ENCODE data around the gene CD4.
"Not testable (repeated sequence)": the region's sequence is repeated elsewhere in the genome, so short reads cannot be mapped to it uniquely, and the experiment has no call there.

CD4 gene

DNA sequence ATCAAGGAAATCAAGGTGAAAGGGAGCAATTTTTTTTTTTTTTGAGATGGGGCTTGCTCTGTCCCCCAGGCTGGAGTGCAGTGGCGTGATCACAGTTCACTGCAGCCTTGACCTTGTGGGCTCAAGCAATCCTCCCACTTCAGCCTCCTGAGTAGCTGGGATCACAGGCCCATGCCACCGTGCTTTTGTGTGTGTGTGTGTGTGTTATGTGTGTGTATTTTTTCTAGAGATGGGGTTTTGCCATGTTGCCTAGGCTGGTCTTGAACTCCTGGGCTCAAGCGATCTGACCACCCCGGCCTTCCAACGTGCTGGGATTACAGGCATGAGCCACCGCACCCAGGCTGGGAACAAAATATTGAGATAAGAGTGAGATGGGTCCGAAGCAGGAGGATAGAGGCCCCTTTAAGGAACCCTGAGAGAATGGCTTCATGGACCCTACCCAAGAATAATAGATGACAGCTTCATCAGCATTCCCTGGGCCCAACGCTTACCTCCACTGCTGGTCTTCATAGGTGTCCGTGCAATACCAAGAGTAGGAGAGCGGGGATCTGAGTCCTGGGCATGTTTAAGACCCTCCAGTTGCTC is 60.7 kb downstream of the CD4 start:
- DNase-seq = no peak

DNA sequence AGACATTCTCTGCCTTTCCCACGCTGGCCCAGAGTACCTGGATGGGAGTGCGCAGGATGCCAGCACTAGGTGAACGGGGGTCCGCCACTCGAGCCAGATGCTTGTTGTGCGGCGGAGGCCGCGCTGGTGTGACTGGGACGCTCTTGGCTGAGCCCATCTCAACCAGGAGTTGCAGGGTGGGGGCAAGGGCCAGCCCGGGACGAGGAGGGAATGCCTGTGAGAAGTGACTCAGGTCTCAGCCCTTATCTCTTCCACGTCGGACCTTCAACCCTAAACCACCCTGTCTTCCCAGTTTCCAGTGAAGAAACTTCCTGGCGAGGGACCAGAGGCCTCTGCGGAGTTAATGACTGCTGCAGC is 61.4 kb downstream of the CD4 start:
- no peak for DNase-seq

DNA sequence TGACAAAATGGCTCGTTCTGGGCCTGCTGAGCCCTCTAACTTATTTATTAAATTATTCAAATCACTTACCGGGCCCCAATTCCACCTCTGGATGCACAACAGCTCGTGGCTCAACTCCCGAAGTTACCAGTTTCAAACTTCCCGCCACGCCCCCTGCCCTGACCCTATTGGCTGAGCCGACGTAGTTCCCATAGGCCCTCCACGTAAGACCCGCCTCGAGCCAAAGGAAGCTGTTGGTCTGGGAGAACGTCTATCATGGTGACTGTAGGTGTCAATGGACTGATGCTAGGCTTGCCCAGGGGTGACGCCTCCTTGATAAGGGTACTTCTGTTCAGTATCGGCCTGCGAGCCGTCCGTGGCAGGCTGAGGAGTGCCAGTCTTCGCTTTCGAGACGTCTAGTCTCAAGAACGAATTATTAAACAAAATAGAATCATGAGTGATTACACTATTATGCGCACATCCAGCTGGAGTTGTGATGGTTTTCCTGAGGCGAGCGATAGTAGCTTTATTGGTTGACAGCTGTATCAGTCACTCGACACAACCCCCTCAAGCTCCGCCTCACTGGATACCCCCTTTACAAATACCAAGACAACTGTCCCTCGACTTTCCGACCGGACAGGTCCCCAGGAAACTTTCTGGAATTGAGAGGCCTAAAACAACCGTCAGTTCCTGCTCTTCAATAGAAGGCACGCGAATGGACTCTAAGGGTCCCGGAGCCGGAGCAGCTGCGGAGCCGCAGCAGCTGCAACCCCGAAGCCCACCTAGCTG is 62.0 kb downstream of the CD4 start, which contains the start of gene CDCA3:
Gene CDCA3, minus strand, starts transcription at position 134 of the 768 bp plus-strand sequence. CDS start 334 bp downstream, outside the sequence.
- peak; percentile 100 for DNase-seq

DNA sequence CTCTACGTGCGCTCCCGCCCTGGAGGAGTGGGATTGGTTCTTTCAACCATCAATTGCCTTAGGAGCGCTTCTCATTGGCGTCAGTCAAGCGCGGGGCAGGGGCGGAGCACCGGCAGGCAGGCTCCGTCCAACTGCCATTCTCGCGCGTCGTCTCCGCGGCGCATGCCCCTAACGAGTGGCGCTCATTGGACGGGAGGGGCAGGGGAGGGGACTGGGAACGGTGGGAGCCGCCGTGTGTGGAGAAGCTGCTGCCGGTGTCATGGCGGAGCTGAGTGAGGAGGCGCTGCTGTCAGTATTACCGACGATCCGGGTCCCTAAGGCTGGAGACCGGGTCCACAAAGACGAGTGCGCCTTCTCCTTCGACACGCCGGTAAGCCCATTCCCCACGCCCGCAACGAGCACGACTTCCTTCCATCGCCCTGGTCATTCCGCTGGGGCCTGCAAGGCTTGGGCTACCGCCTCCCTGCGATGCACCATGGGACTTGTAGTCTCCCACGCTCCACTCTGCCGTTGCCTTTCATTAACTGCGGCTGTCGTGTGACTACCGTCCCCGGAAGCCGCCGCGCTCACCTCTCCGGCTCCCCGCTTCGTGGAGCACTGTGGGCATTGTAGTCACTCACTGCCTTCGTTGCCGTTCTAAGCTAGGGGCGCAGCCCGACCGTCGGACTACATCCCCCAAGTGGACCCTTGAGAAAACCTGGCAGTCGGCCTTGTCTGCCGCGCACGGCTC is 62.8 kb downstream of the CD4 start, which contains the start of gene USP5:
Gene USP5, plus strand, starts transcription at position 230 of the 730 bp plus-strand sequence. Its CDS starts 30 bp downstream, at position 260.
- peak; percentile 100 for DNase-seq

DNA sequence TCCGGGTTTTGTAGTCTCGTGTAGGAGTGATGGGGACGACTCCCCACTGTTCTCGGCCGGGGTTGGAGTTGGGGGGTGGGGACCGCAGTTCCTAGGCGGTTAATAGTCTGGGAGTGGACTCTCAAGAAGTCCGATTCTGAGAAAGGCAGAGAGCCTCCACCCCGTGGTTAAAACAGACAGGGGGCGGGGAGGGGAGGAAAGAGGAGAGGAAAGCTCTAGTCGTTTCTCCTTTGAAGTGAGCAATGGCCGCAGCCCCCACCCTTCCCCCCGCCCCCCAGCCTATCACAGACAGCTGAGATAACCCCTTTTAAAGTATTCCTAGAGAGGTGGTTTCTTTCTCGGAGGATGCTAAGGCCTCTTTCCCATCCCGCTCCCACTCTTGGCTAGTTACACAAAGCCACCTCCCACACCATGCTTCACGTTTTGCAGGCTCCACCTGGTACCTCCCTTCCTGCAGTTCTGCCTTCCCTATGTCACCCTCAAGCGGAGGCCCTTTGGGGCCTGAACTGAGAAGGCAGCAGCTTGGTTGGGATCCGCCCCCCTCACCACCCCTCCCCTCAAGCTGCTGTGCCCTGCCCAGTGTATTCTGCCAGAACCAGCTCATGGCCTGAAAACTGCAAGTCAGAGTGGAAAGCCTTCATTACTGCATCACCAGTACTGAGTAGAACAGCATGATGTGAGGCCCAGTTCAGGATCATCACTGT is 63.5 kb downstream of the CD4 start:
- peak; percentile 100 for DNase-seq

DNA sequence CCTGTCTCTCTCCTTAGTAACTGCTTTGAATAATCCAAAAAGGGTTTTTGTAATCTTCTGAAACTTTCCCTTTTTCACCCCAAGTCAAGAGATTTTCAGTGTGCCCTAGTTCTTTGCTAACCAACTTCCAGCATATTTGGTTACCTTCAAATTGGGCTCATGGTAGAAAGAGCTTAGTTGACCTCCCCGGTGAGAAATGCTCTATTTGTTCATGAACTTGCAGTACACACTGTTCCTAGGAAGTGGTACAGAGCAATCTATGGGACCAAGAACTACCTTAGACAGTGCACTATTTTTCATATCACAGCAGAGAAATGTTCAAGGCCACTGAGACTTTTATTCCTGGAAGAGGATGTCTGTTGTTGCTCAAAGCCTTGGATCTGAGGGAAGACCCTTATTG is 64.3 kb downstream of the CD4 start:
- DNase-seq = no peak

DNA sequence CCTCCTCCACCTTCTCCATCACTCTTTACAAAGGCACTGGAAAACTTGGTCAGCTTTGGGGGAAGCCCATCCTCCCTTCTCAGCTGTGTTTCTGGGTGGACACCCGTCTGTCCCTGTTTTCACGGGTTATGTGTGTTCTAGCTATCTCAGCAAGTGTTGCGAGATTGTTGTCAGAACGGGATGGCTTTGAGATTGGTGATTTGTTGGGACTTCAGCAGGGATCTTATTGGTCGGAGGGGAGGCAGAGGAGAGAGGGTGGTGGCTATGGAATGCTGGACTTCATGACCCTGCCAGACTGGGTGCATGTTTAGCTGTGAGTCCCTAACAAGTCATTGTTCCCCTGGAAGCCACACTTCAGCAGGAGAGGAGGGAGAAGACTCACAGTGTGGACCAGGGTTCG is 64.7 kb downstream of the CD4 start:
- no peak for DNase-seq

DNA sequence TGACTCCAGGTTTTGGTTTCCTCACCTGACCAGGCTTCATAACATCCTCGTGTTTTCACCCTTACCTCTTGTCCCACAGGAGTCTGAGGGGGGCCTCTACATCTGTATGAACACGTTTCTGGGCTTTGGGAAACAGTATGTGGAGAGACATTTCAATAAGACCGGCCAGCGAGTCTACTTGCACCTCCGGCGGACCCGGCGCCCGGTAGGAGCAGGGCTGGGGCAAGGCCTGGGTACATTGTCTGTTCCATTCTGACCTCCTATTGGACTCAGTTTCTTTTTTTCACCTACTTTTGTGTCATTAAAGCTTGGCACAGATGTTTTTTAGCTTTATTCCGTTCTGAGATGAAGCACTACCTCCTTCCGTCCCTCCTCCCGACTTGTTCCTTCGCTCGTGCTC is 66.0 kb downstream of the CD4 start:
- DNase-seq = no peak

DNA sequence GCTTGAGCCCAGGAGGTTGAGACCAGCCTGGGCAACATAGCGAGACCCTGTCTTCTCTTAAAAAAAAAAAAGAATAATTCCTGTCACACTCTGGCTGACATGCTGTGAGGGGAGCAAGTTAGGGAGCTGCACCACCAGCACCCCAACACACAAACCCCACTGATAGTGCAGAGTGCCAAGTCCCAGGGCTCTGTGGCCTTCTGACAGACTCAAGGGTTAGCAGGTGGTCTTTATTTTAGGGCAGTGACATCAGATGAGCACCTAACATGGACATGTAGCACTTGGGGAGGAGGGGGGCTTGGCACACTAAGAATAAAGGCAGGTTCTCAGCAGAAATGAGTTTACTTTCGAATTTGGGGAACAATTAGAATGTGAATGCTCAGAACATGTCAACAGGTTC is 69.5 kb downstream of the CD4 start:
- DNase-seq = no peak

DNA sequence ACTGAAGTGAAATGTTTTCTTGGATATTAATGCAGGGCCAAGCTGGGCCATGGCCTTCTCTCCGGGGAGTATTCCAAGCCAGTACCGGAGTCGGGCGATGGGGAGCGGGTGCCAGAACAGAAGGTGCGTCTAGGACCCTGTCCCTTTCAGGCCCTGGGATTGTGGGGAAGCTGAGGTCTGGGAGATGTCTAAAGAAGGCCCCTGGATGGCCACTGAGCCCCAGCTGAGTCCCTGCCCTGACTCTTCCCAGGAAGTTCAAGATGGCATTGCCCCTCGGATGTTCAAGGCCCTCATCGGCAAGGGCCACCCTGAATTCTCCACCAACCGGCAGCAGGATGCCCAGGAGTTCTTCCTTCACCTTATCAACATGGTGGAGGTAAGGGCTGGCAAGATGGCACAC is 70.8 kb downstream of the CD4 start:
- DNase-seq = no peak

DNA sequence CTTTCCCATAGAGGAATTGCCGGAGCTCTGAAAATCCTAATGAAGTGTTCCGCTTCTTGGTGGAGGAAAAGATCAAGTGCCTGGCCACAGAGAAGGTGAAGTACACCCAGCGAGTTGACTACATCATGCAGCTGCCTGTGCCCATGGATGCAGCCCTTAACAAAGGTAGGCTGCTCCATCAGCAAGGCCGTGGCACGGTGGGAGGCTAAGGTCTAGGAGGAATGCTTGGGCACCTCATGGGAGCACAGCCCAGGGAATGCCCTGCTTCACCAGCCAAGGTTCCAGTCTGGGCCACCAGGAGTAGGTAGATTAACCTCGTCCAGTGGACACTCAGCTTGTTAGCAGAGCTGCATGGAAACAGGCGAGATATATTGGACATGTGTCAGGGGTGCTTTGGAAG is 71.6 kb downstream of the CD4 start:
- no peak for DNase-seq

DNA sequence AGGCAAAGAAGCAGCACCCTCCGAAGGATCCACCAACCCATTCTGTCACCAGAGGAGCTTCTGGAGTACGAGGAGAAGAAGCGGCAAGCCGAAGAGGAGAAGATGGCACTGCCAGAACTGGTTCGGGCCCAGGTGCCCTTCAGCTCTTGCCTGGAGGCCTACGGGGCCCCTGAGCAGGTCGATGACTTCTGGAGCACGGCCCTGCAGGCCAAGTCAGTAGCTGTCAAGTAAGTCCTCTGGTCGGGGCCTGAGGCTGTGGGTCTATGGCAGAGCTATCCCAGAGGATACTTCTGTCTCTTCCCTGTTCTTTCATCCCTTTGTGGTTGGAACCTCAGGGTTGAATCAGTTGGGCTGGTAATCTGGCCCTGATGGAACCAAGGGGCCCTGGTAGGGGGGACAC is 72.1 kb downstream of the CD4 start:
- DNase-seq = no peak

DNA sequence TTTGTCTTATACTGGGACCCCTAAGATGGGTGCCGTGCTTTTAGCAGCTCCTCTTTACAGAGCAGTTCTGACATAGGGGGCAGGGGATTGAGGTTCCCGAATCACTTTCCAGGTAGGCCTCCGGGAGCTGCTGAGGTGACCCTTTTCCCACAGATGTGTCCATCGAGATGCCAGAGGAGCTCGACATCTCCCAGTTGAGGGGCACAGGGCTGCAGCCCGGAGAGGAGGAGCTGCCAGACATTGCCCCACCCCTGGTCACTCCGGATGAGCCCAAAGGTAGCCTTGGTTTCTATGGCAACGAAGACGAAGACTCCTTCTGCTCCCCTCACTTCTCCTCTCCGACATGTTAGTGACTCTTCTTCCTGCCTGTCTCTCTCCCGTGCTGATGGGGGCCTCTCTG is 73.7 kb downstream of the CD4 start:
- DNase-seq = no peak

DNA sequence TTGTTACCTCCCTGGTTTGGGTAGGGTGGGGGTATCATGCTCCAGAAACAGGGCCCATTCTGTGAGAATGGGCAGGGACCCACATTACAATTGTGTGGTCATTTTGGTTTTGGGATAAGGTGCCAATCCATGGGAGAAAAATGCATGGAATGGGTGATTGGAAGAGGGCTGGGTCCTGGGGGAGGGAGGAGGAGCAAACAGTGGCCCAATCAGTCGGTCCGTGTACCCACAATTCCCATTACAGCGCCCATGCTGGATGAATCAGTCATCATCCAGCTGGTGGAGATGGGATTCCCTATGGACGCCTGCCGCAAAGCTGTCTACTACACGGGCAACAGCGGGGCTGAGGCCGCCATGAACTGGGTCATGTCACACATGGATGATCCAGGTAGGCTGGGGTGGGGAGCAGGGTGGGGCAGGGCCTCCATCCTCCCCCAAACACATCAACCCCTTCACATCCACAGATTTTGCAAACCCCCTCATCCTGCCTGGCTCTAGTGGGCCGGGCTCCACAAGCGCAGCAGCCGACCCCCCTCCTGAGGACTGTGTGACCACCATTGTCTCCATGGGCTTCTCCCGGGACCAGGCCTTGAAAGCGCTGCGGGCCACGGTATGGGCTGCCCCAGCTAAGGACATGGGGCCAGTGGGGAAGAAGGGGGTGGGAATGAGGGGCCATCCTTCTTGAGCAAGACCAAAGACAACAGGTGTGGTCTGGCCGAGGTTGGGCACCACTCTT is 74.4 kb downstream of the CD4 start:
- DNase-seq = no peak

DNA sequence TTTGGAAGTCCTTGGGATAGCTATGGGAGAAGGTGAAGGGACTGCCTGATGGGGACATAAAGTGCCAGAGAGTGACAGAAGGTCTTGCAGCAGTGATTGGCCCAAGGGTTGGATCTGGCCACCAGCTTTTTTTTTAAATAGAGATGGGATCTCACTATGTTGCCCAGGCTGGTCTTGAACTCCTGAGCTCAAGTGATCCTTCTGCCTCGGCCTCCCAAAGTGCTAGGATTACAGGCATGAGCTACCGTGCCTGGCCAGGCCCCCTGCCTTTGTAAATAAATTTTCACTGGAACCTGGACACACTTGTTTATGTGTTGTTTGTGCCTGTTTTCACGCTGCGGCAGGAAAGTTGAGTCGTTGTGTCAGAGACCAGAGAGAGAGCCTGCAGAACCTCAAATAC is 76.0 kb downstream of the CD4 start:
- not testable (repeated sequence) for DNase-seq

DNA sequence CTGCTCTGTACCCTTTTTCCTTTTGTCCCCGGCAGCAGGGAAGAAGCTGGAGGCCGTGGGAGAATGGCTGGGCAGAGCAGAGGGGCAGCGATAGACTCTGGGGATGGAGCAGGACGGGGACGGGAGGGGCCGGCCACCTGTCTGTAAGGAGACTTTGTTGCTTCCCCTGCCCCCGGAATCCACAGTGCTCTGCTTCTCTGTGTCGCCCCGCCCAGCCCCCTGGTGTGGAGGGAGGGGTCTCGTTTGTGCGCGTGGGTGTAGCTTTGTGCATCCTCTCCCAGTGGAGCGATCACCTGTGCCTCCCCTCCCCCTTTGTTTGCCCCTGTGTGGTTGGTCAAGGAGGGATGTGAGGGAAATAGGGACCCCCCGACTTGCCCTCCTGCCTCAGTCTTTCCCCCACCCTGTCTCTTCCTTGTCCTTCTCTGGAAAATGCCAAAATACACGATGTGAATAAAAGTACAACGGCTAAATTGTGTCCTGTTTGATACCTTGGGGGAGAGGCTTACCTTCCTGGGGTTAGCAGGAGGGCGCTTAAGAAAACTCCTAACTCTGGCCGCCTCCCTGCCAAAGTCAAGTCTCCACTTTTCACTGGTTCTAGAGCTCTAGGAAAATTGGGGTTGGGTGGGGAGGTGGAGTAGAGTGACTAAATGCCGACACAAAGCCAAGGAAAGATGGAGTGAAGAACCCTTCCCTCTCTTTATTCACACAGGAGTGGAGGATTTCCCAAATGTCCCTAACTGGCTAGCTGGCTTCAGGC is 77.0 kb downstream of the CD4 start:
- no peak for DNase-seq

DNA sequence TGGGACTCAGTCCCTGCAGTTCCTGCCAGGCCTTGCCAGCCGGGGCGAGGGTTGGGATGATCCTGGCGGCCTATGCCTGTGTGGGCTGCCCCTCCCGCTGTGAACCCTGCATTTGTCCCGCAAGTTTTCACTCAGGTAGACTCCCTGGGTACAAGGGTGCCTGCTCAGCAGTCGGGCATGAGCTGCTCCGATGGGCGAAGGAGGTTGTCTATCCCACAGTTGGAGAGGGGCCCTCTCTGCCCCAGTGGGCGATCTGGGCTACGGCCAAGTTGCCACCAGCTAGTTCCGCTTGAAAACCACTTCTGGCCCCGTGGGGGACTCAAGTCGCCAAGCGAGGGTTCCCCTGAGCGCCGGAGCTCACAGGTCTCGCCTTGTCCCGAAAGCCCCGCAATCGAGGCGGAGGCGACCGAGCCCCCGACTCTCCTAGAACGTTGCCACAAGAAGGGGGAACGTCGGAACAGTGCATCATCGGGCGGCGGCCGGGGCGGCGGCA is 77.6 kb downstream of the CD4 start:
- no peak for DNase-seq

DNA sequence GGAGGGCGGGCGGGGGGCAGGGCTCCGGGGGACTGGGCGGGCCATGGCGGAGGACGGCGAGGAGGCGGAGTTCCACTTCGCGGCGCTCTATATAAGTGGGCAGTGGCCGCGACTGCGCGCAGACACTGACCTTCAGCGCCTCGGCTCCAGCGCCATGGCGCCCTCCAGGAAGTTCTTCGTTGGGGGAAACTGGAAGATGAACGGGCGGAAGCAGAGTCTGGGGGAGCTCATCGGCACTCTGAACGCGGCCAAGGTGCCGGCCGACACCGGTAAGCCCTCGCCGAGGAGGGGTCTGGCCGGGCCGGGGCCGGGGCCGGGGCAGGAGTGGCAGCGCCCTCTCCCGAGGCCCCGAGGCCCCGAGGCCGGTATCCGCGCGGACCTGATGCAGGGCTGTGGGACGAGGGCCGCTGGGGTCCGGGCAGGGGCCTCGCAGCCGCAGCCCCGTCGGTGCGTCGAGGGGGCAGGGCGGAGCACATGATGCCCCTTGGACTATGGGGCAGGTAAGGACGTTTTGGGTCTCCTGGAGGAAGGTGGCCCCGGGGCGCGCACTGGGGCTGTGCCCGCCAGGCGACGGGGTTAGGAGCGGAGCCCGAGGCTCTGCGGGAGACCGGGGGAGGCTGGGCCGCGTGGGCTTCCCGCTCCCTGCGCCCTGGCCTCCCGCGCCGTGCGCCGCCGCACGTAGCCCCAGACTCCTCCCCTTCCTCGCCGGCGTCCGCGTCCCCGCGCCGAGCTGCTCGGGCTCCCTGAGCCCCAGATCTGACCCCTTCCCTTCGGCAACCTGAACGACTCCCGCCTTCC is 78.3 kb downstream of the CD4 start, which contains the start of gene TPI1:
Gene TPI1, plus strand, starts transcription at position 119 of the 798 bp plus-strand sequence. Its CDS starts 36 bp downstream, at position 155.
- peak; percentile 100 for DNase-seq

DNA sequence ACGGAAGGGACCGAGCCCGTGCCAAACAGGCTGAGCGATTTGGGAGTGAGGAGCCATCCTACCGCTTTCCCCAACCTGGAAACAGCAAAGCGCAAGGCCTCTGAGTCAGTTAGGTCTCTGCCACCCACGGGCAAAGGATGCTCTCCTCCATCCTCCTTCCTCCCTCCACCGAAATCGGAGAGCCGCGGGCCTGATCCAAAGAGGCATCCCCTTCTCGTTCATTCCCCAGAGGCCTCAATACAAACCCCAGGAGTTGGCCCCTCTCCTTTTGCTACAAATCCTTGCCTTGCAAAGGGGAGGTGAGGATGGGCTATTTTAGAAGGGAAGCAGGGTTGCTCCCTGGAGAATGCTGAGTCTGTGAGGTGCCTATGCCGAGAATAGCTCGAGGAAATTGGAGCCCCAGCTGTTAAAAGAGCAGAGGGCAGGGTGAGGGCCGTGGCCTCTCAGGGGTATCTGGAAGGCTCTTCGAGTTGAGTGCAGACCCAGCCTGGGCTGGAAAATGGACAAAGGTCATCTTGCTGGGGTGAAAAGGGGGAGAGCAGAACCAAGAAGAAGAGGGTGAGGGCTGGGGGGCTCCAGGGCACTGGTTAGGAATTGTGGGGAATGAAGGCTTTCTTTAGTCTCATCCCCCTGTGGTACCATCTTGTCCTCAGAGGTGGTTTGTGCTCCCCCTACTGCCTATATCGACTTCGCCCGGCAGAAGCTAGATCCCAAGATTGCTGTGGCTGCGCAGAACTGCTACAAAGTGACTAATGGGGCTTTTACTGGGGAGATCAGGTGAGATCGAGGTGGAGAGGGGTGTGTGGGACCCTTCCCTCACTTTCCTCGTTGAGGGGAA is 79.1 kb downstream of the CD4 start:
- peak; percentile 89 for DNase-seq

Measured in NCI-H2171 (cell line).